GM12872 (cell line): ENCODE measurements around the gene SLC9A1.

Source experiments
- TF ChIP-seq, protein P1 (sequence below): IDR thresholded peaks from 3 replicates; pipeline ENCODE4 v1.5.1; 2011; ENCODE audit warnings: low read depth, mild to moderate bottlenecking, low read length, moderate library complexity; ENCODE audit not compliant: insufficient read depth

The SLC9A1 gene

DNA sequence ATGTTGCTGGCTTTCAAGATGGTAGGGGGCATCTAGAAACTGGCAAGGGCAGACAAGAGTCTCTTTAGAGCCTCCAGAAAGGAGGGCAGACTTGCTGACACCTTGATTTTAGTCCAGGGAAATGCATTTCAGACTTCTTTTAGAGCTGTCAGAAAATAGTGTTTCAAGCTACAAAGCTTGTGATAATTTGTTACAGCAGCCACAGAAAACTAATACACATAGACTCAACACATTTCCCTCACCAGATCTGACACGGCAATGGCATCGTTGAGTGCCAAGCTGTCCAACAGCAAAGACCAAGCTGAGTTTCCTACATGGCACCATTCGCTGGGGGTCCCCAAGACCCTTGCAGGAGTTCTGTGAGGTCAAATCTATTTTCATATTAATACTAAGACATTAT is 62.0 kb downstream of the SLC9A1 start:
- TF ChIP-seq, protein P1, sequence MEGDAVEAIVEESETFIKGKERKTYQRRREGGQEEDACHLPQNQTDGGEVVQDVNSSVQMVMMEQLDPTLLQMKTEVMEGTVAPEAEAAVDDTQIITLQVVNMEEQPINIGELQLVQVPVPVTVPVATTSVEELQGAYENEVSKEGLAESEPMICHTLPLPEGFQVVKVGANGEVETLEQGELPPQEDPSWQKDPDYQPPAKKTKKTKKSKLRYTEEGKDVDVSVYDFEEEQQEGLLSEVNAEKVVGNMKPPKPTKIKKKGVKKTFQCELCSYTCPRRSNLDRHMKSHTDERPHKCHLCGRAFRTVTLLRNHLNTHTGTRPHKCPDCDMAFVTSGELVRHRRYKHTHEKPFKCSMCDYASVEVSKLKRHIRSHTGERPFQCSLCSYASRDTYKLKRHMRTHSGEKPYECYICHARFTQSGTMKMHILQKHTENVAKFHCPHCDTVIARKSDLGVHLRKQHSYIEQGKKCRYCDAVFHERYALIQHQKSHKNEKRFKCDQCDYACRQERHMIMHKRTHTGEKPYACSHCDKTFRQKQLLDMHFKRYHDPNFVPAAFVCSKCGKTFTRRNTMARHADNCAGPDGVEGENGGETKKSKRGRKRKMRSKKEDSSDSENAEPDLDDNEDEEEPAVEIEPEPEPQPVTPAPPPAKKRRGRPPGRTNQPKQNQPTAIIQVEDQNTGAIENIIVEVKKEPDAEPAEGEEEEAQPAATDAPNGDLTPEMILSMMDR = no peak

DNA sequence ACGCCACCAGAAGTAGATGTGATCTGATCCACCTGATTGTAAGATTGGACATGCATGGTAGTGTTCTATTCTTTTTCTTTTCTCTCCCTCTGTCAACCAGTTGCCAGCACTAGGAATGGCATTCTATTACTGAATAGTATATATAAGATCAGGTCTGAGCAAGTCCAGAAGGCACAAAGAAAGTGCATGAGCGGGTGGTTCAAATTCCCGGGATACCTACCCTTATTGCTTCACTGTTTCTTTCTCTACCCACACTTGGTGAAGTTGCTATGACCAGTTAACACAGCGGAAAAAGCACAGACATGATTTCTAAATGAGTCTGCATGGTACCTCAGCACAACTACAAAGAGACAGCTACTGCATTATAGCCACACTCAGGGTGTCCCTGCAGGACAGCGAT is 64.0 kb downstream of the SLC9A1 start:
- TF ChIP-seq, protein P1 = no peak

DNA sequence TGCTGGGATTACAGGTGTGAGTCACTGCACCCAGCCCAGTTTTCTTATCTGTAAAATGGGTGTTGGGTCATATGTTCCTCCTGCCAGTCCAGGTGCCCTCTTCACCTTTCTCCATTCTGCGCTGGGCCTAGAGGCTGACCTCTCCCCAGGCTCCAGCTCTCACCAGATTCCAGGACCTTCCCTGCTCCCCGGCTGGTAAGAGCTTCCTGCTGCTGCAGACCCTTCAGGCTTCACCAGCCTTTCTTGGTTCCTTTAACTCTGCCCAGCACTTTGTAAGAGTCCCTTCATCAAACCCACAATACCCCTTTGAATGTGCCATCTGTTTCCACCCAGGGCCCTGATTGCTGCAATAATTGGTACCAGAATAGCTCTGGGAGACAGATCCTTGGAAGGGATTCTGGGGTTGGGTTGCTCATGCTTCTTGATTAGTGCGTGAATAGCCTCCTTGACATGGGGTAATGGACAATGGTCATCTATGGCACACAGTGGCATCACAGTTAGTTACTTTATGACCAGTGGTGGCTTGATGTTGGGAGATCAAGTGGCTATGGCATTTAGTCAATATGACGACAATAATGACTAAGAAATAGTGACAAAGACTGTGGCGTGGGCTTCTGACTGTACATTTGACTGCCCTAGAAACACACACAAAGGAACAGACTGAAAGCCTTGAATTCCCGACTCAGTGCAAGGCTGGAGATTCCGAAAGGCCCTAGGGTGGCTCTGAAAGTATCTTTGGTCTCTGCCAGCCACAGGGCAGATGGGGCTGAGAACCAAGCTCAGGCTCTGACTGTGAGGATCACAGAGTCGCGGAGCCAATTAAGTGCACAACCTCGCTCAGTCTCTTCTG is 67.3 kb downstream of the SLC9A1 start:
- TF ChIP-seq, protein P1 = no peak

DNA sequence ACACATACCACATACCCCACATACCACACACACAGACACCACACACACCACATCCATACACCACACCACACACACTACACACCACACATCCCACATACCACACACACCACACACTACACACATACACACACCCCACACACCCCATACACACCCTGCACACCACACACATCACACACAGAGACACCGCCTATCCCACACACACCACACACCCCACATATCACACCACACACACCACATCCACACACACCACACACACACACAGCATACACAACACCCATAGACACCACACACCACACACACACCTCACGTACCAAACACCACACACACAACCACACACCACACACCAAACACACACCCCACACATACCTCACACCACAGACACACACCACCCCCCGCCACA is 68.3 kb downstream of the SLC9A1 start:
- TF ChIP-seq, protein P1 = no peak

DNA sequence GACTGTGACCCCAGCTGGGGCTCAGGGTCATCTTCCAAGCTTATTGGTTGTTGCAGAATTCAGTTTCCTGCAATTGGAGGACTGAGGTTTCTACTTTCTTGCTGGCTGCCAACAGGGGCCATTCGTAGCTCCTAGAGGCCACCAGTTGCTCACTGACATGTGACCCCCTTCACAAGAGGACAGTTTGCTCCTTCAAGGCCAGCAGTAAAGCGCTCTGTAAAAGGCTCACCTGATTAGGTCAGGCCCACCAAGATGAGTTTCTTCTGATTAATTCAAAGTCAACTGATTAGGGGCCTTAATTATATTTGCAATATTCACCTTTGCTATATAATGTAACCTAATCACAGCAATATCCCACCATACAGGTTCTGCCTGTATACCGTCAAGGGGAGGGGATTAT is 68.9 kb downstream of the SLC9A1 start:
- TF ChIP-seq, protein P1 = no peak

DNA sequence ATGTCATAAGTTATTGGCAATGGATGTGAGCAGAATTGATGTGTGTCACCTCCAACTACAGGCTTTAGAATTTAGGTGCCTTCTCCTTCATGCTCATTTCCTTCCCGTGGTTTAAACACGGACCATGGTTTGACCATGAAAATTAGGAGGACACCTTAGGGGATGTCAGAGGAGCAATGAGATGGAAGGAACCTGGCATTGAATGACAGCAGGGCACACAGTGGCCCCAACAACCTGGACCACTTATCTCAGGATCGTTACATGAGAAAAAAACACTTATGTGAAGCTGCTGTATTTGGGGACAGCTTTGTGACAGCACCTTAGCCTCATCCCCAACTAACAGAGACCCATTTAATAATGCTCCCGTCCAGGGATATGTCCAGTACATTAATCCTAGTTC is 70.8 kb downstream of the SLC9A1 start:
- TF ChIP-seq, protein P1 = no peak

DNA sequence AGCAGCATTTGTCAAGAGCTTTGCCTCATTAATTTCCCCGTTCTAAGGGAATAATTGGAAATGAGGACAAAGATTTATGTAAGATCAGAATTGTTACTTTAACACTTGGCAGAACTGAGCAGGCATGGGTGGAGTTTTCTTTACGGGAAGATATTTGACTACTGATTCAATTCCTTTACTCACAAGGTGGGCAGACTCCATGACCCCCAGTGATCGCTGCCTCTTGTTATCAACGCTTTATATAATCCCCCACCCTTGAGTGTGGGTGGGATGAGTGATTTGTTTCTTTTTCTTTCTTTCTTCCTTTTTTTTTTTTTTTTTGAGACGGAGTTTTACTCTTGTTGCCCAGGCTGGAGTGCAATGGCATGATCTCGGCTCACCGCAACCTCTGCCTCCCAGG is 77.0 kb downstream of the SLC9A1 start:
- TF ChIP-seq, protein P1 = no peak
